Limb (tissue), 2 donors: ENCODE measurements around the gene NDUFA12.

ENCODE experiments used
- DNase-seq, 2 donors: peaks; one replicate each; pipeline ENCODE4 v3.0.0-alpha.2; 2016; ENCODE audit errors: extremely low spot score in 2 of 2

The NDUFA12 gene

GRCh38 chr12:94940771-94941170, 62.7 kb downstream of the NDUFA12 start:
- no peak for DNase-seq

GRCh38 chr12:94938583-94938982, 64.9 kb downstream of the NDUFA12 start:
- DNase-seq, result no peak

- no peak for DNase-seq
Measured at GRCh38 chr12:94930772-94931171, 72.7 kb downstream of the NDUFA12 start.

- DNase-seq, result no peak
Measured at GRCh38 chr12:94930216-94930654, 73.3 kb downstream of the NDUFA12 start.

GRCh38 chr12:94929780-94930179, 73.7 kb downstream of the NDUFA12 start:
- DNase-seq, result no peak

GRCh38 chr12:94925729-94926128, 77.8 kb downstream of the NDUFA12 start:
- no peak for DNase-seq

GRCh38 chr12:94925206-94925605, 78.3 kb downstream of the NDUFA12 start:
- no peak for DNase-seq

GRCh38 chr12:94922561-94922960, 80.9 kb downstream of the NDUFA12 start:
- no peak for DNase-seq
